ENCODE results near the gene CTR9. TPM values are rescaled to one million over a fixed set of nuclear protein-coding genes. Genes with fewer than 3 reads are reported as not detected.

Gene CTR9
- total and polyA plus RNA-seq, 2 of the 8 experiments (the other 6 are each of a cell fraction or from before 2014, with no cell fraction given): 6.1 to 37.7 TPM

- TF ChIP-seq SUZ12 (IDR thresholded peaks at IDR 0.05; ENCODE audit: low read length): no peak
- TF ChIP-seq SP2 (IDR thresholded peaks at IDR 0.05; ENCODE audit: low read length): peak; percentile 11; the same call in 1 of the 2 replicates
- peak; percentile 51 to 60; a peak in 3 of 4 replicates for TF ChIP-seq SIN3A (conservative IDR thresholded peaks at IDR 0.05 in 1 of 2, IDR thresholded peaks at IDR 0.05 in 1 of 2; ENCODE audit: low read depth in 1 of 2, low read length in 2 of 2)
- peak; percentile 71 for TF ChIP-seq MAX (IDR thresholded peaks at IDR 0.05)
- no peak for TF ChIP-seq EGR1 (IDR thresholded peaks at IDR 0.05; ENCODE audit: borderline replicate concordance, low read depth, low read length)
- no peak for TF ChIP-seq MAFK (IDR thresholded peaks at IDR 0.05; ENCODE audit: low read depth, low read length)
- no peak for TF ChIP-seq BRCA1 (IDR thresholded peaks at IDR 0.05; ENCODE audit: low read depth, low read length)
- peak; percentile 100 for TF ChIP-seq POLR2AphosphoS5 (IDR thresholded peaks at IDR 0.05; ENCODE audit: low read depth, low read length)
- TF ChIP-seq TEAD4 (IDR thresholded peaks at IDR 0.05; ENCODE audit: low read depth, low read length): 0 out of 2 replicates have a peak, but pooled peaks have one; percentile 41
- no peak; the same call in none of the 2 replicates for TF ChIP-seq CHD2 (IDR thresholded peaks at IDR 0.05; ENCODE audit: low read length)
- TF ChIP-seq NRF1 (IDR thresholded peaks at IDR 0.05; ENCODE audit: low read depth, low read length): no peak
- no peak for TF ChIP-seq SRF (IDR thresholded peaks at IDR 0.05; ENCODE audit: low read depth, low read length)
- peak; percentile 43; the same call in 1 of the 2 replicates for TF ChIP-seq SP1 (IDR thresholded peaks at IDR 0.05; ENCODE audit: low read depth, low read length)
- TF ChIP-seq EP300 (IDR thresholded peaks at IDR 0.05; ENCODE audit: borderline replicate concordance in 1 of 2, low read depth in 2 of 2, low read length in 2 of 2): 0 out of 3 replicates have a peak, but pooled peaks of 1 of the 2 experiments have one; percentile 5
- TF ChIP-seq JUND (IDR thresholded peaks at IDR 0.05; ENCODE audit: low read length): no peak
- peak; percentile 51; the same call in 1 of the 2 replicates for TF ChIP-seq SP4 (IDR thresholded peaks at IDR 0.05; ENCODE audit: low read length)
- TF ChIP-seq SIX5 (IDR thresholded peaks at IDR 0.05; ENCODE audit: low read depth, low read length): no peak
- TF ChIP-seq YY1 (IDR thresholded peaks at IDR 0.05; ENCODE audit: low read depth, low read length): peak; percentile 99
- TF ChIP-seq CBX5 (IDR thresholded peaks at IDR 0.05; ENCODE audit: low read depth, low read length): no peak
- peak; percentile 94 for TF ChIP-seq TAF7 (optimal IDR thresholded peaks at IDR 0.05; ENCODE audit: borderline replicate concordance, low read depth, low read length)
- TF ChIP-seq TBP (IDR thresholded peaks at IDR 0.05; ENCODE audit: low read depth, low read length): peak; percentile 97
- TF ChIP-seq, protein P1, sequence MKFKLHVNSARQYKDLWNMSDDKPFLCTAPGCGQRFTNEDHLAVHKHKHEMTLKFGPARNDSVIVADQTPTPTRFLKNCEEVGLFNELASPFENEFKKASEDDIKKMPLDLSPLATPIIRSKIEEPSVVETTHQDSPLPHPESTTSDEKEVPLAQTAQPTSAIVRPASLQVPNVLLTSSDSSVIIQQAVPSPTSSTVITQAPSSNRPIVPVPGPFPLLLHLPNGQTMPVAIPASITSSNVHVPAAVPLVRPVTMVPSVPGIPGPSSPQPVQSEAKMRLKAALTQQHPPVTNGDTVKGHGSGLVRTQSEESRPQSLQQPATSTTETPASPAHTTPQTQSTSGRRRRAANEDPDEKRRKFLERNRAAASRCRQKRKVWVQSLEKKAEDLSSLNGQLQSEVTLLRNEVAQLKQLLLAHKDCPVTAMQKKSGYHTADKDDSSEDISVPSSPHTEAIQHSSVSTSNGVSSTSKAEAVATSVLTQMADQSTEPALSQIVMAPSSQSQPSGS (IDR thresholded peaks at IDR 0.05; ENCODE audit: low read length): peak; percentile 92; the same call in 1 of the 2 replicates
- TF ChIP-seq ZNF274 (IDR thresholded peaks at IDR 0.05; ENCODE audit: borderline replicate concordance, extremely low read depth, low read length): no peak
These were observed 57.7 kb downstream of the CTR9 start, which contains the start of gene EIF4G2 (continued) for GRCh38 chr11:10808553-10809372.

All from H1 (cell line).